HG03457 (cell line): ENCODE data around the gene GUCY1A1.

Experiments
- ATAC-seq: cut with Tn5 transposase; IDR thresholded peaks from one replicate; pipeline ENCODE4 v1.9.1; 2021; ENCODE audit warnings: moderate number of reproducible peaks; ENCODE audit not compliant: unreplicated experiment

GUCY1A1 gene

DNA sequence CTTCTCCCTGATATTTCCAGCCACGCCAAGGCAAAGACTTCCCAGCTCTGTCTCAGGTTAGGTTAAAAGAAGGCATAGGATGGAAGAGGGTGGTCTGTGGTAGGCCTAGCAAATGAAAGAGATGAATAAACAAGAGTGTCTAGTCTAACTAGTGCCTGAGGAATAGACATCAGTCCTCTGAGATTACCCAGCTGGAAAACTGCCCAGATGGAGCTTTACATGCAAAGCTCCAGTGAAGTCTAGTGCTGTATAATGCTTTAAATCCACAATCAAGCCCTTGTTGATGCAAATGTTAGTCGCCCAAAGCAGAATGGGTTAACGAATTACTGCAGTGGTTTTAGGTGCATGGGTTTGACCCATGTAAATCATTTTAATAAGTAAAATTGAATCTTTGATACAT, 67.4 kb downstream of the GUCY1A1 start:
- no peak for ATAC-seq

- ATAC-seq = no peak
These were observed 68.3 kb downstream of the GUCY1A1 start for GRCh38 chr4:155734951-155735350.

DNA sequence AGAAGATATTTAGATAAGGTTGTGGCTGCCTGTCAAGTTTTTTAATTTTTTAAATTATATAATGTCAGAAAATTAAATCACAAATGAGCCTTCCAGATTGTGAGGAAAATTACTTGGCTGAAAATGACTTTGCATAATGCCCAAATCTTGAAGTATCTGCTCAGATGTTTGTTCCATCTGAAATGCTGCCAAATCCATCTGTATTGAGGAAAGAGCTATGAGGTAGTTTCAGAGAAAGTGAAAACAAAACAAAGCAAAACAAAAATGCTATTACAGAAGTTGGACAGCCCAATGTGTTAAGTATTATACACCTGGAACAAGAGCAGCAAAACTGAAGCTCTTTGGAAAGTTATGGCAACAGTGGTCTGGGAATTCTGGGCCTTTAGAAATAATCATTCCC, 68.8 kb downstream of the GUCY1A1 start:
- ATAC-seq = no peak

DNA sequence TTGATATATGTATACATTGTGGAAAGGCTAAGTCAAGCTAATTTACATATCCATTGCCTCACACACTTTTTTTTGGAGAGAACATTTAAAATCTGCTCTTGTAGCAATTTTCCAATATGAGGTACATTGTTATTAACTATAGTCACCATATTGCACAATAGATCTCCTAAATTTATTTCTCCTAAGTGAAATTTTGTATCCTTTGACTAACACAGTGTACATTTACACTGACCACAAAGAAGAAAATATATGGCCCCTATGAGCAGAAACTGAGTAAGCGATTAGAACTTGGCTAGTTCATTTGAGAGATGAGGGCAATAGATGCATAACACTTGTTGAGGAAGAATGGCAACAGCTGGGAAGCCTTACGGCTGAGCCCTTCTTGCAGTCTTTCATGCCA, 71.9 kb downstream of the GUCY1A1 start:
- no peak for ATAC-seq

- no peak for ATAC-seq
These were observed 74.9 kb downstream of the GUCY1A1 start for GRCh38 chr4:155741546-155741945.

DNA sequence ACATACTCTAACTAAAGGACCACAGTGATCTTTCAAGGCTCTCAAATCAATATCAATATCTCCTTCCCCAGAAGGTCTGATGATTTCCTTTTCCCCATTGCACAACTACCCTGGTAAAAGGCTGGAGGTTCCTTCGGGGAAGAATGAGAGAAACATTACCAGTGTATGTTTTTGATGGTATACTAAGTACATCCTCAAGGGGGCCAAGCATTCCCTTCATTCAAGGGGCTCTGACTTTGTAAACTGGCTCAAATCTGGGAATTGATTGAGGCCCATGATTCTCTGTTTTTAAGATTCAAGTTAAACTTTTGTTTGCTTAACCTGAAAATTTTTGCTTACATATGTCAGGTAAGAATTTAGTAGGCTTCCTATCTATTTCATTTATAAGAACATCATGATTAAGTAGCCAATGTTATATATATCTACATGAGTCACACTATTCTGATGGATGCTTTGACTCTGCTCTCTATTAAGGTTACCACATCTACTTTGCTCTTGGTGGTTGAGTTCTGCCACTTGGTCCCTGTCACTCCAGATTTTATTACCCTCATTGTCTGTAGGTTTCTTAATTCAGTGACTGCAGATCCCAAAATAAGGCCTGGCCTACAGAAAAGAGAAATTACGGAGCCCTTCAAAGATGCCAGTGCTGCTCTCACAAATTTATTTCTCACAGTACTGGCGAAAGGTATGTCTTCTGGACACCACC, 75.8 kb downstream of the GUCY1A1 start:
- ATAC-seq = no peak

DNA sequence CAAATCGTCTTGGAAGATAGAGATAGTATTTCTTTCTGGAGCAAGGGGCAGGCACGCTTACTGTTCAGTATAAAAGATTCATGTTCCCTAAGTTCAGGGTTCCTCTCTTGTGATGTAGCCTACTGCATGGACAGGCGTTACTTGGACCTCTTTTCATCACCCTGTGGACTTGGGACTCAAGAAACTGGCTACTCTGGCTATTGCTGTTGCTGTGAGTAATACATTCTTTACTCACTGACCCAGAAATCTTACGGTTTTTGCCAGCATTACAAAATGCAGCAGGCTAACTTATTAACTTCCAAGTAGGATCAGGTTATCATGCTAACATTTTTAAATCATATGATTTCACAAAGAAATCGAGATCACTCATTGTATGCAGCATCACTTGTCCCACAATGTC, 79.3 kb downstream of the GUCY1A1 start:
- ATAC-seq = no peak

GRCh38 chr4:155748039-155748438, 81.4 kb downstream of the GUCY1A1 start:
- ATAC-seq = no peak

DNA sequence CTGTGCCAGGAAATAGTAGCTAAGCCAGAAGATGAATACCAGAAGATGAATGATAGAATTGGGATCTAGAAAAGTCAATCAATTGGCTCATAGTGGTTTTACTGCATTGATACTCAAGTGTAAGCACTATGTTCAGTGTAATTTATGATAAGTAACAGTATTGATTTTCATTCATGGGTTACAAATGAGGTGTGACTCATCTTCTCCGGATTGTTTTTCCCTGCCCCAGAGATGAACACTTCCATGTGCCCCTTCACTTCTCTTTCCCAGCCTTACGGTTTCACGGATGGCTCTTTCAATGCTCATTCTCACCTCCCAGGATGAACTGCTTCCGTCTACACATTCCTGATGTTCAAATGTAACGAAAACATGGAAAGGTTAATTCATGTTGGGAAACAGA, 82.4 kb downstream of the GUCY1A1 start:
- ATAC-seq = no peak

DNA sequence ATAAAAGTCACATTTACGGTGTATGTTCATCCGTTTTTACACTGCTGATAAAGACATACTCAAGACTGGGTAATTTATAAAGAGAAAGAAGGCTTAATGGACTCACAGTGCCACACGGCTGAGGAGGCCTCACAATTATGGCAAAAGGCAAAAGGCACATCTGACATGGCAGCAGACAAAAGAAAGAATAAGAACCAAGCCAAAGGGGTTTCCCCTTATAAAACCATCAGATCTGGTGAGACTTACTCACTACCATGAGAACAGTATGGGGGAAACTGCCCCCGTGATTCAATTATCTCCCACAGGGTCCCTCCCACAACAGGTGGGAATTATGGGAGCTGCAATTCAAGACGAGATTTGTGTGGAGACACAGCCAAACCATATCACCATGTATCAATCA, 84.9 kb downstream of the GUCY1A1 start:
- no peak for ATAC-seq

DNA sequence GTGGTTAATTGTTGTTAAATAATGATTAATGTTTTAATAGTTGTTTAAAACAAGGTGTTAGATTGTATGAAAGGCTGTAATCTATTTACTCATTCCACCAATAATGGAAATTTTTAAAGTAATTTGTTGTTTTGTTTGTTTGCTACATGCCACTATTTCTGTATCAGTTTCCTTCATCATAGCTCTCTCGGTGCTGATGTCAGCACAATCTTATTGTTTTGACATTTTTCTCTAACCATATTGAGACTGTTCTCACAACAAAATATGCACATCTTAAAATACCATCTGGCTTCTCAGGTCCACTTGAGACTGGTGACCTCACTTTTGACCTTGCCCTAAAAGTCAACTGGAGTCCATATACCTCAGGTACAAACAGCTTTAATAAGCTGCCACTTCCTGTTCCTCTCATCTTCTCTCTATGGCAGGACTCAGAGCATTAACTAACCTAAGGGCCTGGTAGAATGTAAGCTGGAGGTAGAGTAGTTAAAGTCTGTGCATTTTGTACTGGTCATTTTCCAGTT, 91.2 kb downstream of the GUCY1A1 start:
- no peak for ATAC-seq

- ATAC-seq = peak; percentile 99
These were observed 92.1 kb downstream of the GUCY1A1 start, which contains the start of gene GUCY1B1 for GRCh38 chr4:155758481-155759371. GUCY1B1 (plus strand) TSS chr4:155759021; CDS start chr4:155759141, 120 bp downstream.

GRCh38 chr4:155759372-155760252, 93.0 kb downstream of the GUCY1A1 start:
- ATAC-seq = no peak

DNA sequence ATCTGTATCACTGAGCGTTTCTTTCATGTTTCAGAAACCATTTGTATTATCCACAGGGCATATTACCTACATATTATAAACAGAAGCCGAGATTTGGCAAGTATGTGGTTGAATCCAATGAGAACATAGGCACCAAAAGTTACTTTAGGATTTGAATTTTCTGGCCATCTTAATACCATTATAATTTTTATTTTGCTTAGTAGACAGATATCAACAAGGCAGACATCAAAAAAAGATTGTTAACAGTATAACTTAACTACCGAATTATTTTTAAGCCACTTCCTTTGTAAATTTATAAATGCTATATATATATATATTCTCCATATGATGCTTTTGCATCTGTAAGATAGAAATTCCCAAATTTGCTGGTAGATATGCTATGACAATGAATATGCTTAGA, 94.4 kb downstream of the GUCY1A1 start:
- no peak for ATAC-seq

GRCh38 chr4:155761916-155762315, 95.3 kb downstream of the GUCY1A1 start:
- no peak for ATAC-seq

- no peak for ATAC-seq
These were observed 95.7 kb downstream of the GUCY1A1 start for GRCh38 chr4:155762334-155762733.

DNA sequence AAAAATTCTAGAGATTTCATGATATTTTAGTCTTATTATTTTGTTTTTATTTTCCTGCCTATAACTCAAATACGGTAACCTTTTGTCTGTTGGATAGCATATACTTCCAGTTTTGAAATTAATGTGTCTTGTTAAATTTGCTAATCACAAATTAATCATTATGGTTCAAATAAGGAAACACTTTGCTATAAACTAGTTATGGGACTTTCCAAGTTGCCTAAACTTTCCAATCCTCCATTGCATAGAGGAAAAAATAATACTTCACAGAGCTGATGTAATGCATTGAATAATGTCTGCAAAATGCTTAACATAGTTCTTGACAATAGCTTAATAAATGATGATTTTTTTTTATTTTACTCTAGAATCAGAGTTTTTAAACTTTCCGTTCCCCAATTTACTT, 96.9 kb downstream of the GUCY1A1 start:
- ATAC-seq = no peak

DNA sequence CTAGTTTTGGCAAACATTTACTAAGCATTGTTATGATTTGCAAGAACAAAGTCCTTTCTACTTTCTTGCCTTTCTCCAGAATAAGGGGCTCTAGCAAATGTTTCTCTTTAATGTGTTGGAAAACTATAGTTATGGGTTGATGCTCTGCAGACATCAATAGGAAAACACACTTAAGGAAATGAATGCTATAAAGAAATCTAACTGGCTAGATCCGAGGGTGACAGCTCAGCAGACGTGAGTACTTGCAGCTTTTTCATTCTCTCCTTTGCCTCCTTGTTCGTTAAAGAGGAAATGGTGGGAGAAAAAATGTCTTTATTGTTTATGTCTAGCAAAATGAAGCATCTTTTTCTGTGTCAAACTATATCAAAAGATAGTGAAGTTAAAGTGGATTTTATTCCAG, 98.5 kb downstream of the GUCY1A1 start:
- no peak for ATAC-seq

DNA sequence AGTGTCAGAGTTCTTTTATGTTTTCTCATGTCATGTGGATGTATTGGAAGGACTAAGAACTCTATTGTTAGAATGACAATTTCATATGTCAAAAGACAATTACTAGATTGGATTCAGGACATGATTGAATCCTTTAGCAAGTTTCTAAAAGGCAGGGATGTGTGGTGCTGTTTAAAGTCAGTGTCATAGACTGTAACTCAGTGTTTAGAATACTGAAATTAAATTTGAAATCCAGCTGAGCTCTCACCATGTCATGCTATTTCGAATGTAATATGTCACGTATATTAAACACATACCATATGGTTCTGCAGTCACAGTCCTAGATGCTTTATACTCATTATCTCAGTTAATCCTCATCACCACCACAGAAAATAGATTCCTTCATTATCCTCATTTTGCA, 100.0 kb downstream of the GUCY1A1 start:
- ATAC-seq = no peak

GRCh38 chr4:155768370-155768769, 101.7 kb downstream of the GUCY1A1 start:
- ATAC-seq = no peak

DNA sequence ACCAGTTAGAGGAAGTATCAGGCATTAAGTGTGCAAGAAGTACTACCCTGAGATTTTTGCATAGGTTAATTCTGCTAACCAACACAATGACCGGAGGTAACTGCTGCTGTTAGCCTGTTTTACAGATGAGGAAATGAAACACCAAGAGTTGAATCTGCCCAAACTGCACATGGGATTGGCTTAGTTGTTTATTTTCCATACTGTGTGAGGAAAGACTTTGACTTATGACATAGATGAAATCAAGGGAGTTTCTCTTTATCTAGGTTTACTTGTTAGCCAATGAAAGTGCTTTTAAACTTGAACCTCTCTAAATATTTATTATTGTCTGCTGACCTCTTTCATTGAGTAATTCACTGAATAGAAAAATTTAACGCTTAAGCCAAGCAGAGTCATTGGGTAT, 102.4 kb downstream of the GUCY1A1 start:
- no peak for ATAC-seq
